RCC 7860 (cell line): Measurements from ENCODE around the gene WWOX.

Source experiments
- DNase-seq: peaks from one replicate; pipeline ENCODE4 v3.0.0-alpha.2; 2015; ENCODE audit warnings: low spot score
- FAIRE-seq: peaks from 2 replicates; lab custom pipeline; 2012; peaks lifted over from hg19 to GRCh38; lab: Jason Lieb, UNC

WWOX gene

GRCh38 chr16:78800523-78800922, 701.1 kb downstream of the WWOX start:
- FAIRE-seq (no peak), DNase-seq (no peak)

- no peak for DNase-seq
- no peak for FAIRE-seq
These were observed 704.7 kb downstream of the WWOX start for GRCh38 chr16:78804058-78804735.

GRCh38 chr16:78805556-78805955, 706.1 kb downstream of the WWOX start:
- FAIRE-seq, result no peak
- DNase-seq, result no peak

GRCh38 chr16:78811247-78811646, 711.8 kb downstream of the WWOX start:
- no peak for FAIRE-seq
- DNase-seq, result no peak

GRCh38 chr16:78812582-78812981, 713.1 kb downstream of the WWOX start:
- no peak for FAIRE-seq
- no peak for DNase-seq

- no peak for DNase-seq
- FAIRE-seq, result no peak
These were observed 714.3 kb downstream of the WWOX start for GRCh38 chr16:78813661-78814311.

- DNase-seq, result no peak
- FAIRE-seq, result no peak
These were observed 716.3 kb downstream of the WWOX start for GRCh38 chr16:78815713-78816112.

- no peak for FAIRE-seq
These were observed 717.2 kb downstream of the WWOX start for GRCh38 chr16:78816499-78817195.

GRCh38 chr16:78817200-78817739, 717.8 kb downstream of the WWOX start:
- FAIRE-seq (no peak), DNase-seq (no peak)

More at GRCh38 chr16:78816499-78817195, 717.2 kb downstream of the WWOX start:
- no peak for DNase-seq

GRCh38 chr16:78821335-78821734, 721.9 kb downstream of the WWOX start:
- no peak for FAIRE-seq
- no peak for DNase-seq

GRCh38 chr16:78822509-78822908, 723.1 kb downstream of the WWOX start:
- FAIRE-seq, result no peak
- no peak for DNase-seq

GRCh38 chr16:78823027-78823426, 723.6 kb downstream of the WWOX start:
- FAIRE-seq (no peak), DNase-seq (no peak)

- FAIRE-seq (no peak), DNase-seq (no peak)
These were observed 729.8 kb downstream of the WWOX start for GRCh38 chr16:78829280-78829679.

- no peak for FAIRE-seq
These were observed 731.1 kb downstream of the WWOX start for GRCh38 chr16:78830599-78830998.

GRCh38 chr16:78832100-78832499, 732.6 kb downstream of the WWOX start:
- DNase-seq (no peak), FAIRE-seq (no peak)

More at GRCh38 chr16:78830599-78830998, 731.1 kb downstream of the WWOX start:
- DNase-seq, result no peak

- no peak for DNase-seq
- FAIRE-seq, result no peak
These were observed 737.5 kb downstream of the WWOX start for GRCh38 chr16:78836802-78837491.

GRCh38 chr16:78837706-78838105, 738.3 kb downstream of the WWOX start:
- DNase-seq (no peak), FAIRE-seq (no peak)

- DNase-seq (no peak), FAIRE-seq (no peak)
These were observed 738.8 kb downstream of the WWOX start for GRCh38 chr16:78838276-78838675.

GRCh38 chr16:78842950-78843349, 743.5 kb downstream of the WWOX start:
- DNase-seq, result no peak
- no peak for FAIRE-seq

GRCh38 chr16:78843978-78844377, 744.5 kb downstream of the WWOX start:
- no peak for DNase-seq

GRCh38 chr16:78844682-78845081, 745.2 kb downstream of the WWOX start:
- no peak for DNase-seq
- no peak for FAIRE-seq

More at GRCh38 chr16:78843978-78844377, 744.5 kb downstream of the WWOX start:
- FAIRE-seq, result no peak
